ENCODE data around the gene TNIK.

DNA sequence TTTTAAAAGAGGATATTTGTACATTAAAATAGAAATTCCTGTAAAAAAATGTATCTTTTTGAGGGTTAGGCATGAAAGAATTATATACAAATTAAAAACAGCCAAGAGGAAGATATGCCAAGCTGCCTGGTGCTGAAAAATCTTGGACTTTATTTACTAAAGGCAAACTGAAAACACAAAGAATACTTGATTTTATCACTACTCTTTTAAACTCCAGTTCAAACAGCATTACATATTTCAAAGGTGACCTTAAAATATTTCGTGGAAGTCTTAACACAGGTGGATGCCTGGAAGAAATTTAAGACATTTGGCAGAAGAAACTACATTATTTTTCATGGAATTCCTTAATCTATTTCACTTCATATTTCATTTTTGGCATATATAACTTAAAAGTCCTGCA is 332.6 kb downstream of the TNIK start:
- TF ChIP-seq, protein P1, sequence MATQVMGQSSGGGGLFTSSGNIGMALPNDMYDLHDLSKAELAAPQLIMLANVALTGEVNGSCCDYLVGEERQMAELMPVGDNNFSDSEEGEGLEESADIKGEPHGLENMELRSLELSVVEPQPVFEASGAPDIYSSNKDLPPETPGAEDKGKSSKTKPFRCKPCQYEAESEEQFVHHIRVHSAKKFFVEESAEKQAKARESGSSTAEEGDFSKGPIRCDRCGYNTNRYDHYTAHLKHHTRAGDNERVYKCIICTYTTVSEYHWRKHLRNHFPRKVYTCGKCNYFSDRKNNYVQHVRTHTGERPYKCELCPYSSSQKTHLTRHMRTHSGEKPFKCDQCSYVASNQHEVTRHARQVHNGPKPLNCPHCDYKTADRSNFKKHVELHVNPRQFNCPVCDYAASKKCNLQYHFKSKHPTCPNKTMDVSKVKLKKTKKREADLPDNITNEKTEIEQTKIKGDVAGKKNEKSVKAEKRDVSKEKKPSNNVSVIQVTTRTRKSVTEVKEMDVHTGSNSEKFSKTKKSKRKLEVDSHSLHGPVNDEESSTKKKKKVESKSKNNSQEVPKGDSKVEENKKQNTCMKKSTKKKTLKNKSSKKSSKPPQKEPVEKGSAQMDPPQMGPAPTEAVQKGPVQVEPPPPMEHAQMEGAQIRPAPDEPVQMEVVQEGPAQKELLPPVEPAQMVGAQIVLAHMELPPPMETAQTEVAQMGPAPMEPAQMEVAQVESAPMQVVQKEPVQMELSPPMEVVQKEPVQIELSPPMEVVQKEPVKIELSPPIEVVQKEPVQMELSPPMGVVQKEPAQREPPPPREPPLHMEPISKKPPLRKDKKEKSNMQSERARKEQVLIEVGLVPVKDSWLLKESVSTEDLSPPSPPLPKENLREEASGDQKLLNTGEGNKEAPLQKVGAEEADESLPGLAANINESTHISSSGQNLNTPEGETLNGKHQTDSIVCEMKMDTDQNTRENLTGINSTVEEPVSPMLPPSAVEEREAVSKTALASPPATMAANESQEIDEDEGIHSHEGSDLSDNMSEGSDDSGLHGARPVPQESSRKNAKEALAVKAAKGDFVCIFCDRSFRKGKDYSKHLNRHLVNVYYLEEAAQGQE (IDR thresholded peaks at IDR 0.05; ENCODE audit: low read depth, low read length): no peak
- TF ChIP-seq, protein P2, sequence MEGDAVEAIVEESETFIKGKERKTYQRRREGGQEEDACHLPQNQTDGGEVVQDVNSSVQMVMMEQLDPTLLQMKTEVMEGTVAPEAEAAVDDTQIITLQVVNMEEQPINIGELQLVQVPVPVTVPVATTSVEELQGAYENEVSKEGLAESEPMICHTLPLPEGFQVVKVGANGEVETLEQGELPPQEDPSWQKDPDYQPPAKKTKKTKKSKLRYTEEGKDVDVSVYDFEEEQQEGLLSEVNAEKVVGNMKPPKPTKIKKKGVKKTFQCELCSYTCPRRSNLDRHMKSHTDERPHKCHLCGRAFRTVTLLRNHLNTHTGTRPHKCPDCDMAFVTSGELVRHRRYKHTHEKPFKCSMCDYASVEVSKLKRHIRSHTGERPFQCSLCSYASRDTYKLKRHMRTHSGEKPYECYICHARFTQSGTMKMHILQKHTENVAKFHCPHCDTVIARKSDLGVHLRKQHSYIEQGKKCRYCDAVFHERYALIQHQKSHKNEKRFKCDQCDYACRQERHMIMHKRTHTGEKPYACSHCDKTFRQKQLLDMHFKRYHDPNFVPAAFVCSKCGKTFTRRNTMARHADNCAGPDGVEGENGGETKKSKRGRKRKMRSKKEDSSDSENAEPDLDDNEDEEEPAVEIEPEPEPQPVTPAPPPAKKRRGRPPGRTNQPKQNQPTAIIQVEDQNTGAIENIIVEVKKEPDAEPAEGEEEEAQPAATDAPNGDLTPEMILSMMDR (IDR thresholded peaks at IDR 0.05): no peak
- no peak for TF ChIP-seq CHD2 (IDR thresholded peaks at IDR 0.05; ENCODE audit: low read length, partially characterized antibody)
- TF ChIP-seq MXI1 (IDR thresholded peaks at IDR 0.05; ENCODE audit: low read depth, low read length): no peak
- TF ChIP-seq, protein P3, sequence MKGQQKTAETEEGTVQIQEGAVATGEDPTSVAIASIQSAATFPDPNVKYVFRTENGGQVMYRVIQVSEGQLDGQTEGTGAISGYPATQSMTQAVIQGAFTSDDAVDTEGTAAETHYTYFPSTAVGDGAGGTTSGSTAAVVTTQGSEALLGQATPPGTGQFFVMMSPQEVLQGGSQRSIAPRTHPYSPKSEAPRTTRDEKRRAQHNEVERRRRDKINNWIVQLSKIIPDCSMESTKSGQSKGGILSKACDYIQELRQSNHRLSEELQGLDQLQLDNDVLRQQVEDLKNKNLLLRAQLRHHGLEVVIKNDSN (IDR thresholded peaks at IDR 0.05; ENCODE audit: borderline replicate concordance, low read depth): no peak
- no peak for TF ChIP-seq SMC3 (IDR thresholded peaks at IDR 0.05; ENCODE audit: low read depth, low read length)
- no peak for TF ChIP-seq SIN3A (IDR thresholded peaks at IDR 0.05; ENCODE audit: borderline replicate concordance, low read depth, low read length)
- TF ChIP-seq GABPA (IDR thresholded peaks at IDR 0.05; ENCODE audit: low read depth): no peak
